Stimulated activated CD8-positive, alpha-beta memory T cell treated with anti-CD3 and anti-CD28 coated beads, Interleukin-12 subunit alpha, Interleukin-12 subunit beta, amount 100 ng/mL, for 24 hours (primary cell): ENCODE results near the gene TYRP1.
"Not testable (repeated sequence)": the region's sequence is repeated elsewhere in the genome, so short reads cannot be mapped to it uniquely, and the experiment has no call there.

Source experiments
- DNase-seq: peaks from one replicate; pipeline ENCODE4 v3.0.0-alpha.2; 2020; ENCODE audit errors: extremely low read depth

TYRP1 gene, protein sequence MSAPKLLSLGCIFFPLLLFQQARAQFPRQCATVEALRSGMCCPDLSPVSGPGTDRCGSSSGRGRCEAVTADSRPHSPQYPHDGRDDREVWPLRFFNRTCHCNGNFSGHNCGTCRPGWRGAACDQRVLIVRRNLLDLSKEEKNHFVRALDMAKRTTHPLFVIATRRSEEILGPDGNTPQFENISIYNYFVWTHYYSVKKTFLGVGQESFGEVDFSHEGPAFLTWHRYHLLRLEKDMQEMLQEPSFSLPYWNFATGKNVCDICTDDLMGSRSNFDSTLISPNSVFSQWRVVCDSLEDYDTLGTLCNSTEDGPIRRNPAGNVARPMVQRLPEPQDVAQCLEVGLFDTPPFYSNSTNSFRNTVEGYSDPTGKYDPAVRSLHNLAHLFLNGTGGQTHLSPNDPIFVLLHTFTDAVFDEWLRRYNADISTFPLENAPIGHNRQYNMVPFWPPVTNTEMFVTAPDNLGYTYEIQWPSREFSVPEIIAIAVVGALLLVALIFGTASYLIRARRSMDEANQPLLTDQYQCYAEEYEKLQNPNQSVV

DNA sequence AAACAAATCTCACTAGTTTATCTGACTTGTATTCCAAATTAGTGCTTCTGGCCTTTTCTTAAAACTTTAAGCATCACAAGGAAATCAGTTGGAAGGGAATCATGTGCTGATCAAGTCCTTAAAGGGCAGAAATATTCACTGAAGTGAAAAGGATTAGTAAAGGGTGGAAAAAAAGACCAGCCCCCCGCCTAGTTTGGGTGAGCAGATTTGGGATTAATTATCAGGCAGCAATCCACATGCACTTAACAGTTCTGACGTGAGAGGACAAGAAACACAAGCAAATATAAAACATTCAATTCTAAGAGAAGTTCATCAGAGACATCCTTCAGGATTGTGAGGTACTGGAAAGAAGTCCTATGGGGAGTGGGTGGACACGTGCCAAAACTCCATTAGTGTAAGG is at the start of gene TYRP1:
TSS of gene TYRP1 (plus strand) at position 245 of the 400 bp plus-strand sequence. CDS start 612 bp downstream, outside the sequence.
- no peak for DNase-seq

DNA sequence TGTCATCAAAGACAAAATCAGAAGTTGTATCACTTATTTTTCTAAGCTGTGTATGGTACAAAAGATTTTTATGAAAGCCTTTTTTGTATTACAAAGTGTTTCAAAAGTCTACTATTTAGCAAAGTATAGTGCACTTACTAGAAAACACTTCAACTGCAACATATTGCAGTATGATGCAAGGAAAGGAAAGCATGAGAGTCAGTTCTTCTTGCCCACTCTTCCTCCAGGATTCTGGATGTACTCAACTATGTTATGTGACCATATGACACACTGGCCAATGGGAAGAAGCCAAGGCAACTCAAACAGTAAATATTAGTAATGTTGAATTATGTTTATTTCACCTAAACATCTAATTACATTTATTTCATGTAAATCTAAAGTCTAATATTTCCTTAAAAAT is 49.5 kb upstream of the TYRP1 start:
- DNase-seq, result no peak

DNA sequence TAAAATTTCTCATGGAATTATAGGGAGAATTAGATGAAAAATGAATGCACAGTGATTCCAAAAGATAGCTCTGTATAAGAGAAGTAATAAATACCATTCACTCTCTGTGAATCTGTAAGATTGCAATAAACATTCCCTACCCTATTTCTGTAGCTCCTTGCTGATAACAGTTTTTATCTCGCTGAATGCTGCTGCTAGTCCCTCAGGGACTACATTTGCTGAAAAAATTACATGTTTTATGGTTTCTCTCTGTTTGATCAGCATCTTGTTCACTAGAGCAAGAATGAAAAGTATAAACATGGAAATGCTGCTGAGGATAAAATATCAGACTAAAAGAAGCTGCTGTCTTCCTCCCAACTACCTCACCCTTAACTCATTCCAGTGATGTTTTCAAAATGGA is 44.3 kb upstream of the TYRP1 start:
- no peak for DNase-seq

DNA sequence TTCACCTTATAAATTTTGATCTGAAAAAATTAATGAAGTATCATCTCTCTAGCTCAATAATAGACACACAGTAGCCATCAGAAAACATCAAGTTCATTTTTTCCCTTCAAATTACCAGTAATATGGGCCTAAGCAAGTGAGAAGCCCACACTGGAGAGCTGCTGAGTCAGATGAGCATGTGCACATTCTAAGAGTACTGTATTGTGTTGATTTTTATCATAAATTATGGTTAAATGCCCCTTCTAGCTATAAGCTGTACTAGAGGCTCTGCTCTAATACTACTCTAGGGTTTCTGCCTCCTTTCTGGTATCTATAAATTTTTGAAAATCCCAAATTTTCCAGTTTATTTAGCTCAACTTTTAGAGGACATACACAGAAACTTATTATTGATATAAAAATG is 42.1 kb upstream of the TYRP1 start:
- no peak for DNase-seq

DNA sequence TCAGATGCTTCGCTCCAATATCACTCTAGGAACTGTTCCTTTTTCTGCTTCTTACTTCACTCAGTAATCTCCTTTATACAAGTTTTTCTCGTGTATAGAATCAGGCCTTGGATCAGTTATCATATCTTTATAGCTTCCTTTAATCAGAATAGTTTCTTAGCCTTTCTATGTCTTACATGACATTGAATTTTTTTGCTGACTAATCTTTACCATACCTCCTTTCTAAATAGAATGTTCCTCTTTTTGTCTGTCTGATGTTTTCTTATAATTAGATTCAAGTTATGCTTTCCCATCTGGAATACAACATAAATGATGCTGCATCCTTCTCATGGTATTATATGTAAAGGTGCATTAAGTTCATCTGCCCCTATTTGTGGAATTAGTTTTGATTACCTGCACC is 40.2 kb upstream of the TYRP1 start:
- no peak for DNase-seq

DNA sequence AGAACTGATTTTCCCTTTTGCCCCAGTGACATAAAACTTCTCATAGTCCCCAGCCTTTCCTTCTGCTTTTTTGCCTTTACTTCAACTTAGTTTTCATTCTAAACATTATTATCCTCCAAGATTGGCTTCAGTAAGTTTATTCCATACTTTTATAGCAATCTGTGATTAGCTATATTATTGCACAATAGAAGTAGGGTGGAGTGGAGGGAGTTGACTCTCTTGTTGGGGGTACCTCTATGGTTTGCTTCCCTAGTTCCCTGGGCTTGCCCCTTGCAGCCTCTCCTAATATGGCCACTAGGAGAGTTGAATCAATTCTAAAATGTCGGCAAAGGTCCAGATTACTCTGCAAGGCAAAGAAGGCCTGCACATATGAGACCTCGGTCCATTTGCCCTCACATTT is 36.4 kb upstream of the TYRP1 start:
- no peak for DNase-seq

DNA sequence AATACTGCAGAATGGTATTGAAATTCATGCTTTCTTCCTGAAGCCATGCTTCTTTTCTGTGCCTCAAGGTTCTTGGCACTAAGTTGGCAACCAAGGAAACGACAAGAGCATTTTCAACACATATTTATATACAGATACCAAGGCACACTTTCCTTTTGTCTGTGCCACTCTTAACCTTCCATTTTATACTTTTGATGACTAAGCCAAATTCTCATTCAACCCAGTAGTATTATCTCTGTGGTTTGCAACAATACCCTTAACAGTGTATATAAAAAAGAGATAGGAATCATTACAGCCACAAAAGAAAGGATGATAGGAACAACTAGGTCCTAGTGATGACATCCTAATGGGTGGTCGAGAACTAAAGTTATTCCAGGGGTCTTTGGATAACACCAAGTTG is 36.0 kb upstream of the TYRP1 start:
- no peak for DNase-seq

DNA sequence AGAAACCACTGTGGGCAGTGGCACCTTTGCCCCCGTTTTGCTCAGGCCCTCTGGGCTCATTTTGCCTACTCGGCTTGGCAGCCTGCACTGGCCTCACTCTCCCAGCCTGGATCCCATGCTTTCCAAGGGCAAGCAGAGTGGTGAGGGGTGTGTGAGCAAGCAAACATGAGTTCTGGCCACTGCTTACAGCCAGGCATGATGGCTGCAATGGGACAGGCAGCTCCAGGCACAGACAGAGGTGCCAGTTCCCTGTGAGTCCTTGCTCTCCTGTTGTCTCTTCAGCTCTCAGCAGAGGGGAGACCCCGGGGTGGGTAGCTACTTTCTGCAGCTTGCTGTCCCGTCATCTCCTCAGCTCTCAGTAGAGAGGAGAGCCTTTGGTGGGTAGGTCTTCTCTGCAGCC is 35.2 kb upstream of the TYRP1 start:
- no peak for DNase-seq

DNA sequence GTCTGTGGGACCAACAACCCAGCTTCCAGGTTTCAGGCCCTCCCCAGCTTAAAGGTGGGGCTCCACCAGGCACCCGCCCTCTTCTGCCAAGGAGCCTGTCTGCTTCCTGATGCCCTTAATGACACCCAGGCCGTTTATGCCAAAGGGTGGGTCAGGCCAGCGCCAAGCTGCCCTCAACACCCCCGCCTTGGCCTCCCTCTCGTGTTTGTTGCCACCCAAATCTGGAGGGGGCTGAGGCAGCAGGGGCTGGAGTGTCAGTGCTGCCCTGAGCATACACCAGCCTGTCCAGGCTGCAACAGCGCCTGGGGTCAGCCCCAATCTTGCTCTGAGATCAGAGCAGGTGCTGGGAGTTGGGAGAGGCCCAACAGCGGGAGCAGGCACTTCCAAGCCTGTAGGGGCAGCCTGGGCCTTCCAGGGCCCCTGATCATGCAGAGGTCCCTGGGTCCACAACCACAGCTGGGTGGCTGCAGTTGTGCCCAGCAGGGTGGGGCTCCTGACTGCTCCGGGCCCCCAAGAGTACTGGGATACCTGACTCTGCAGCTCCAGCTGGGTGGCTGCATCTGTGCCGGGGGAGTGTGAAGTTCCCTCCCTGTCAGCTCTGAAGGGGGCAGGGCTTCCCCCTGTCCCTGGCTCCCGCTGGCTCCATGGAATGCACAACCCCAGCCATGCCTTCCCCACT is 34.5 kb upstream of the TYRP1 start:
- no peak for DNase-seq

DNA sequence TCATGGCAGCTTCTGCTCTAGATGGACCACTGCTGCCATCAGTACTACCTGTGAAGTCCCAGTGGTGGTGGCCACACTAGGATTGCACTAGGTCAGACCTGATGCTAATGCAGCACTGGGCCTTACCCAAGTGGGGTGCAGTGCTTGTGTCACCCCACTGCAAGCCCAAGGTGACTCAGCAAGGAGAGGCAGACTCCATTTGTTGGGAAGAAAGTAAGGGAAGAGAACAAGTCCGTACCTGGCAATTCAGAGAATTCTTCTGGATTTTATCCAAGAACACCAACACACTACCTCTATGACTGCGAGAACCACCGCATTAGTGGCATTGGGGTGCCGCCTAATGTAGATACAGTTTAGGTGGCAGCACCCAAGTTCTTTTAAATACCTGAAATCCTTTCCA is 34.0 kb upstream of the TYRP1 start:
- DNase-seq, result no peak

DNA sequence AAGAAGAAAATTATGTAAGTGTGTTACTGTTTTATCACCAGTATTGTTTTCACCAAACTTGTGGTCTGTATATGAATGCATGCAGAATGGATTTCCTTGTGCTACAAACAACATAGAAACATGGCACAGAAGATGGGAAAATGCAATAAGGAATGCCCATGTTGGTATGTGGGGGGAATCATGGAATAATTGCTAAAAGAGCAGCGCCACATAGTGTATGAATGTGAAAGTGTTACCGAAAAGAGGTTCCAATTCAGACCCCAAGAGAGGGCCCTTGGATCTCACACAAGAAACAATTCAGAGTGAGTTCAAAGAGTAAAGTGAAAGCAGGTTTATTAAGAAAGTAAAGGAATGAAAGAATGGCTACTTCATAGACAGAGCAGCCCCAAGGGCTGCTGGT is 26.4 kb upstream of the TYRP1 start:
- no peak for DNase-seq

DNA sequence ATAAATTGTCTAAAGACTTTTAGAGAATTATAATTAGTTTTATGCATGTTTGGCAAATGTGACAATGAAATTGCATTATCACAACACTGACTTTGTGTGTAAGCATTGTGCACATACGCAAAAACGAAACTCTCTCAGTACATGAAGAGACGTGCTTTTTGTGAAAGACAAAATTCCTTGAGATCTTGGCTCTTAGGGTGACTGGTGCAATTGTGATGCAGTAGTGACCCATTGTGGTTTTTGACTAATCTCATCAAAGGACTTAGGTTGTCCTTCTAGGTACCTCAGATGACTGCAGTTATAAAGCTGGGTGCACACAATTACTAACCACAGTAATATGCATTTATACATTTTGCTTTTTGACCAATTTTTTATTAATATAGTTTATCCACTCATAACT is 25.3 kb upstream of the TYRP1 start:
- no peak for DNase-seq

DNA sequence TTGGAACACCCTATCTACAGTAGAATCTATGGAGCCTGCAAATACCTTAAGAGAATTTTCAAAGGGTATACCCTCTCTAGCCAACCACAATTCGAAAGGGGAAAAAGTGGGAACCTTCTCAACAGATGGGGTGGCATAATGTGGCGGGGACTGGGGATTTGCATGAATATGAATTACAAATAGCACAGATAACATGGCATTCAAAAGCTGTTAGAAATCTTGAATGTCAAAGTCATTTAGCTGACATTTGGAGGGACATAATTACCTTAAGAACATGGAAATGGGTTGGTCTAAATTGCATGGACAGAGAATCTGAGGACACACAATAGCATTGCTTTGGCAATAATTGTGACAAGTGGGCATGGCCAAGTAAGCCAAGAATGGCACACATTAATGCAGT is 23.2 kb upstream of the TYRP1 start:
- no peak for DNase-seq

DNA sequence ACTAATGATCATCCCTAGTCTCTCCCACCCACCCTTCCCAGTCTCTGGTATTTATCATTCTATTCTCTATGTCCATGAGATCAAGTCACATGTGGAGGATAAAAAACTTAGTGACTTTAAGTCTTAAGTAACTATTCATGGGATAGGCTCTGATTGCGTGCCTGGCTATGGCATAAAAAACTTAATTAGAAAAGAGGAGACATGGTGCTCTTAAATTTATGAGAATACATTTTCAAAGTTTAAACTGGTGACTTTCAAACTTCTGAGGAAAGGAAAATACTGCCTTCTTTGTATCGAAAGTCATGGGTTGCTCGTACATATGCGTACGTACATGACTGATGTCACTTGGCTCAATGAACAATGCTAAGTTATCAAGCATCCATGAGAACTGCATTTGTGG is 18.2 kb upstream of the TYRP1 start:
- no peak for DNase-seq

DNA sequence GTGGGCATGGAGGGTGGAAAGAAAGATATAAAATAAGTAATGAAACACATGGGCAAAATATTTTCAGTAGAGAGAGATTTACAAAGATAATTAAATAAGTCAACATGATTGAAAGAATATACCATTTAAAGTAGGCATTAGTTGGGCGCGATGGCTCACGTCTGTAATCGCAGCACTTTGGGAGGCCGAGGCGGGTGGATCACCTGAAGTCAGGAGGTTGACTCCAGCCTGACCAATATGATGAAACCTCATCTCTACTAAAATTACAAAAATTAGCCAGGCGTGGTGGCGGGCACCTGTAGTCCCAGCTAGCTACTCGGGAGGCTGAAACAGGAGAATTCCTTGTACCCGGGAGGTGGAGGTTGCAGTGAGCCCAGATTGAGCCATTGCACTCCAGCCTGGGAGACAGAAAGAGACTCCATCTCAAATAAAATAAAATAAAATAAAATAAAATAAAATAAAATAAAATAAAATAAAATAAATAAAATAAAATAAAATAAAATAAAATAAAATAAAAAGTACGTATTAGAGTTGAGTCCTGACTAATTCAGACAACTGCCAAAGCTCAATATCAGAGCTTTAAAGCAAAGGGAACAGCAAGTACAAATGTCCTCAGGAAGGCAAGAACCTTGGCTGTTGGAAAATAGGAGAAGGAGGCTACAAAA is 15.6 kb upstream of the TYRP1 start:
- not testable (repeated sequence) for DNase-seq

DNA sequence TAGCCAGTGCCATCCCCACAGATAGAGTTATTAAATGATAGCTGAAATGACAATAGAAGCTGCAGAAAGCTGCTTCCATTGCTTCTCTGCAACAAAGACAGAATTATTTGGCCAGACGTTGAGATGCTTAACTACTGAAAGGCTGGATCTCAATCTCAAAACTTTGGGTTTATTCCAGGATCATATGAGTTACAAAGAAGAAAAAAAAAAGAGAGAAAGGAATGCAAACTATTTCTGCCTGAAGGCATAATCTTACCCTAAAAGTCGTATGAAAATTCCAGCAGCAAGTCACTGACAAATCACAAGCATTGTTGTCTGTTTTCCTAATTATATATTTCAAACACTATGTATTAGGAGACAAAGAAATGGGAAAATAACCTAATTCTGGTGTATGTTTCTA is 12.8 kb upstream of the TYRP1 start:
- no peak for DNase-seq

DNA sequence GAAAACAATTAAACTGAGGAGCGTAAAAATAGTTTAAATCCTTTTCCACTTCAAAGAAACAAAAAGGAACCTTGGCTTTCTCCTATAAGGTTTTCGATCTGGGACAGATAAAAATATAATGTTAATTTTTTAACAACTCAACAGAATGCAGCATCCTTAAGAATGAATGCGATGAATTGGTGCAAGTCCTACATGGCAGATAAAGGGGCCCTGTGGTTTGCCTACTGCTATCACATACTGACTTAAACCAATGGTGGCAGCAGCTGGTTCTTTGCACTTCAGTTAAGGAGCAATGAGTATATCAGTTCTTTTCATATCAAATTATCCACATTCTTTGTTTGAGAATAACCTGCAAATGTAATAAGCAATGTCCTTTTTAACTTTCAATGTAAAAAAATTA is 12.4 kb upstream of the TYRP1 start:
- DNase-seq, result no peak

DNA sequence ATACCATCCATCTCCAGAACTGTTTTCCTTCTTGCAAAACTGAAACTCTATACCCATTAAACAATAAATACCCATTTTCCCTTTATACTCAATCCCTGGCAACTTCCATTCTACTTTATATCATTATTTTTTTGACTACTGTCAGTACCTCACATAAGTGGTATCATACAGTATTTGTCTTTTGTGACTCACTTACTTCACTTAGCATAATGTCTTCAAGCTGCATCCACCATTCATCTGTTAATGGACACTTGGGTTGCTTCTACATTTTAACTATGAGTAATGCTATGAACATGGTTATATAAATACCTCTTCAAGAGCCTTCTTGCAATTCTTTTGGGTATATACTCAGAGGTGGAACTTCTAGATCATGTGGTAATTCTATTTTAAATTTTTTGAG is 11.6 kb upstream of the TYRP1 start:
- DNase-seq, result no peak

DNA sequence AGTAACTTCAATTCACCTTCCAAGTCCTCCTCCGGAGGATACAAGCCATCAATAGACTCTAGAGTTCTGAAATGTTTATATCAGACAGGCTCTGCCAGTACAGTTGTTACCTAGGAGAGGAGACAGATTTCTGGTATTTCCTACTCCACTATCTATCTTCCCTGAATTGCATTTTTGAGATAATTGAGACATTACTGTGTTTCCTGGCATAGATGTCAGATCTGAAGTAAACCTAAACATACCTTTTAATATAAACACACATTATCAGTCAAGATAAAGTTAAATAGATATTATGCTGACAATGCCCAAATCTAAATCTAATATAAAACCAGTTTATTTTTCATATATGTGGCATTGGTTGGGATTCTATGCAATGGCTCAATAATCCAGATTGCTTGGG is 8.2 kb upstream of the TYRP1 start:
- no peak for DNase-seq

DNA sequence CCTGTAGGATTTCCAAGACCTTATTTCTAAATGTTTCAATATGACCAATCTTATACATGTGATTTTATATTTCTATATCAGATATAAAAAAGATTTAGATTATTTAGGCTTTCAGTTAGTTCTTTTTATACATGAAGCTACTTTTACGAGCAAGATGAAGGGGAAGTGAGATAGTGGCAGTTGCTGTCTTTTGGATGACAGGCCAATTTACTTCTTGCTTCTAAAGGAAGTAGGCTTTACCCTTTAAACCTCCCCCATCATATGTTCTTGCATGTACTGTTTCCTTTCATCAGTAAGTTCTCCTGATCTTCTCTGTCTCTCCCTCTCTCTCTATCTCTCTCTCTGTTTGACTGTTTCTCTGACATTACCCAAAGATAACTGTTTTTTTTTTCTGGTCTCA is 4.0 kb upstream of the TYRP1 start:
- no peak for DNase-seq

DNA sequence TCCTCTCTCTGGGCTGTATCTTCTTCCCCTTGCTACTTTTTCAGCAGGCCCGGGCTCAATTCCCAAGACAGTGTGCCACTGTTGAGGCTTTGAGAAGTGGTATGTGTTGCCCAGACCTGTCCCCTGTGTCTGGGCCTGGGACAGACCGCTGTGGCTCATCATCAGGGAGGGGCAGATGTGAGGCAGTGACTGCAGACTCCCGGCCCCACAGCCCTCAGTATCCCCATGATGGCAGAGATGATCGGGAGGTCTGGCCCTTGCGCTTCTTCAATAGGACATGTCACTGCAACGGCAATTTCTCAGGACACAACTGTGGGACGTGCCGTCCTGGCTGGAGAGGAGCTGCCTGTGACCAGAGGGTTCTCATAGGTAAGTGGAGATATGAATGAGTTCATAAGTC is 828 bp downstream of the TYRP1 start:
- DNase-seq, result no peak

DNA sequence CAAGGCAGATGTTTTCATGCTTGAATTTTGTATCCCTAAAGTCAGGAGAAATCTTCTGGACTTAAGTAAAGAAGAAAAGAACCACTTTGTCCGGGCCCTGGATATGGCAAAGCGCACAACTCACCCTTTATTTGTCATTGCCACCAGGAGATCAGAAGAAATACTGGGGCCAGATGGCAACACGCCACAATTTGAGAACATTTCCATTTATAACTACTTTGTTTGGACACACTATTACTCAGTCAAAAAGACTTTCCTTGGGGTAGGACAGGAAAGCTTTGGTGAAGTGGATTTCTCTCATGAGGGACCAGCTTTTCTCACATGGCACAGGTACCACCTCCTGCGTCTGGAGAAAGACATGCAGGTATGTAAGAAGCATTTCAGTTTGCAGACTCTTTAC is 2.3 kb downstream of the TYRP1 start:
- no peak for DNase-seq
